ENCODE results near the gene SRXN1.

The SRXN1 gene

GRCh38 chr20:655726-656624 is 3.0 kb upstream of the SRXN1 start:
- DNase-seq (ENCODE audit: low read depth): no peak
- TF ChIP-seq CTCF (conservative IDR thresholded peaks at IDR 0.05; ENCODE audit: control insufficient read depth, insufficient read depth, low read depth, low read length): no peak
- no peak overlapping the region for H3K4me3 ChIP-seq (ENCODE audit: control insufficient read depth, low read depth, low read length)

GRCh38 chr20:654417-654750 is 1.4 kb upstream of the SRXN1 start:
- no peak for TF ChIP-seq CTCF (conservative IDR thresholded peaks at IDR 0.05; ENCODE audit: control insufficient read depth, insufficient read depth, low read depth, low read length)
- DNase-seq (ENCODE audit: low read depth): no peak
- H3K4me3 ChIP-seq (ENCODE audit: control insufficient read depth, low read depth, low read length): no peak overlapping the region

GRCh38 chr20:653590-654416 is 803 bp upstream of the SRXN1 start:
- TF ChIP-seq CTCF (conservative IDR thresholded peaks at IDR 0.05; ENCODE audit: control insufficient read depth, insufficient read depth, low read depth, low read length): no peak
- peak overlapping the region; percentile 44 for H3K4me3 ChIP-seq (ENCODE audit: control insufficient read depth, low read depth, low read length)
- DNase-seq (ENCODE audit: low read depth): no peak

GRCh38 chr20:652615-653109 is 338 bp downstream of the SRXN1 start:
- H3K4me3 ChIP-seq (ENCODE audit: control insufficient read depth, low read depth, low read length): peak overlapping the region; percentile 76
- DNase-seq (ENCODE audit: low read depth): peak; percentile 40
- TF ChIP-seq CTCF (conservative IDR thresholded peaks at IDR 0.05; ENCODE audit: control insufficient read depth, insufficient read depth, low read depth, low read length): no peak

- TF ChIP-seq CTCF (conservative IDR thresholded peaks at IDR 0.05; ENCODE audit: control insufficient read depth, insufficient read depth, low read depth, low read length): no peak
- DNase-seq (ENCODE audit: low read depth): no peak
Observed at GRCh38 chr20:651713-652614, 1.0 kb downstream of the SRXN1 start.

GRCh38 chr20:650954-651353 is 2.0 kb downstream of the SRXN1 start:
- DNase-seq (ENCODE audit: low read depth): peak; percentile 52
- TF ChIP-seq CTCF (conservative IDR thresholded peaks at IDR 0.05; ENCODE audit: control insufficient read depth, insufficient read depth, low read depth, low read length): peak; percentile 37
- no peak overlapping the region for H3K4me3 ChIP-seq (ENCODE audit: control insufficient read depth, low read depth, low read length)

More at GRCh38 chr20:651713-652614, 1.0 kb downstream of the SRXN1 start:
- peak overlapping the region; percentile 76 for H3K4me3 ChIP-seq (ENCODE audit: control insufficient read depth, low read depth, low read length)

Data from fibroblast of mammary gland (primary cell).